ENCODE measurements around the gene BPGM.
"Not testable (repeated sequence)": the region's sequence is repeated elsewhere in the genome, so short reads cannot be mapped to it uniquely, and the experiment has no call there.

DNA sequence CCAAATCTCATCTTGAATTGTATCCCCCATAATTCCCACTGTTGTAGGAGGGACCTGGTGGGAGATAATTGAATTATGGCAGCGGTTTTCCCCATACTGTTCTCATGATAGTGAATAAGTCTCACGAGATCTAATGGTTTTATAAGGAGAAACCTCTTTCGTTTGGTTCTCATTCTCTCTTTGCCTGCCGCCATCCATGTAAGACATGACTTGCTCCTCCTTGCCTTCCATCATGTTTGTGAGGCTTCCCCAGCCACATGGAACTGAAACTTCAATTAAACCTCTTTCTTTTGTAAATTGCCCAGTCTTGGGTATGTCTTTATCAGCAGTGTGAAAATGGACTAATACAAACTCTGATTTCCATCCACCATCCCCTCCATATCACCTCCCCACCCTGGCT, 4.7 kb upstream of the BPGM start:
- TF ChIP-seq, protein P1, sequence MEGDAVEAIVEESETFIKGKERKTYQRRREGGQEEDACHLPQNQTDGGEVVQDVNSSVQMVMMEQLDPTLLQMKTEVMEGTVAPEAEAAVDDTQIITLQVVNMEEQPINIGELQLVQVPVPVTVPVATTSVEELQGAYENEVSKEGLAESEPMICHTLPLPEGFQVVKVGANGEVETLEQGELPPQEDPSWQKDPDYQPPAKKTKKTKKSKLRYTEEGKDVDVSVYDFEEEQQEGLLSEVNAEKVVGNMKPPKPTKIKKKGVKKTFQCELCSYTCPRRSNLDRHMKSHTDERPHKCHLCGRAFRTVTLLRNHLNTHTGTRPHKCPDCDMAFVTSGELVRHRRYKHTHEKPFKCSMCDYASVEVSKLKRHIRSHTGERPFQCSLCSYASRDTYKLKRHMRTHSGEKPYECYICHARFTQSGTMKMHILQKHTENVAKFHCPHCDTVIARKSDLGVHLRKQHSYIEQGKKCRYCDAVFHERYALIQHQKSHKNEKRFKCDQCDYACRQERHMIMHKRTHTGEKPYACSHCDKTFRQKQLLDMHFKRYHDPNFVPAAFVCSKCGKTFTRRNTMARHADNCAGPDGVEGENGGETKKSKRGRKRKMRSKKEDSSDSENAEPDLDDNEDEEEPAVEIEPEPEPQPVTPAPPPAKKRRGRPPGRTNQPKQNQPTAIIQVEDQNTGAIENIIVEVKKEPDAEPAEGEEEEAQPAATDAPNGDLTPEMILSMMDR (conservative IDR thresholded peaks at IDR 0.05; ENCODE audit: low read length): not testable (repeated sequence)
- not testable (repeated sequence) for TF ChIP-seq EZH2phosphoT487 (IDR thresholded peaks at IDR 0.05; ENCODE audit: borderline replicate concordance)

Data from Loucy (cell line).